OCI-M2 (cell line): ENCODE results near the gene ANO8.
"Not testable (repeated sequence)": the region's sequence is repeated elsewhere in the genome, so short reads cannot be mapped to it uniquely, and the experiment has no call there.

Experiments used
- DNase-seq: peaks from one replicate; lab custom pipeline; 2025; ENCODE audit not compliant: unreplicated experiment; lab: John Stamatoyannopoulos, UW

ANO8 gene

DNA sequence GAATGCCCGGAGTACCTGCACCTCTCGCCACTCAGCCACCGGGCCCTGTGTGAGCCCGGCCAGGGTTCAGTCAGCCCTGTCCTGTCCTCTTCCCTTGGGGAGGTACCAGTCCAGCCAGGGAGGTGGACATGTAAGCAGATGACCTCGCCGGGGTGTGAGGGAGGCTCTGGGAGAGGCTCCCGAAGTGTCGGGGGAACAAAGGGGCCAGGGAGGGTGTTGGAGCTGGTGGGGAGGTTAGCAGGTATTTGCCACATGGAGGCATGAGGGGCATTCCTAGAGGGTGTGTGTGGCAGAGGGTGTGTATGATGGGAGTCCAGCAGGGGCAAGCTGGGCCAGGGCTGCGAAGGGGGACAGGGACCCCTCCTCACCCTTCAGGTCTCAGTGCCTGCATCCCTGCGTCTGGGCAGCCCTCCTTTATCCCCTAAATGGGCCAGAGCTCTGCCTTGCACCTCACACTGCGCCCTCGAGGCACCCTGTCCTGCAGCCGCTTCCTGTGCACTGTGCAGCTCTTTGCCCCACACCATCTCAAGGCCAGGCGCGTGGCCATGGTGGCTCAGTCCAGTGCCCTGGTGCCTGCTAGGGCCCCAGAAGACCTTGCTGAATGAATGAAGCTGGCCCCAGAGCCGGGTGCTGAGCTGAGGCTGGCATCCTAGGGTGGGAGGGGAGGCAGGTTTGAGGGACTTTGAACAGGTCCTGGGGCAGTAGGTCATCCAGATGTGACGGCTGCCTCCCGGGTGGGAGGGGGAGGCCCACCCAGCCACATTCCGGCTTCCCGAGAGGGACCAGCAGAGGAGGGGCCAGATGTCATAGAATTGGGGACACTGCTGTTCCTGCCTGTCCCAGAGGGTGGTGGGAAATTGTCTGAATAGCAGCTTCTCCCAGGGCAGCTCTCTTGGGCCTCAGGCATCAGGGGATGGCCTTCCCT, 22.2 kb downstream of the ANO8 start:
- no peak for DNase-seq

DNA sequence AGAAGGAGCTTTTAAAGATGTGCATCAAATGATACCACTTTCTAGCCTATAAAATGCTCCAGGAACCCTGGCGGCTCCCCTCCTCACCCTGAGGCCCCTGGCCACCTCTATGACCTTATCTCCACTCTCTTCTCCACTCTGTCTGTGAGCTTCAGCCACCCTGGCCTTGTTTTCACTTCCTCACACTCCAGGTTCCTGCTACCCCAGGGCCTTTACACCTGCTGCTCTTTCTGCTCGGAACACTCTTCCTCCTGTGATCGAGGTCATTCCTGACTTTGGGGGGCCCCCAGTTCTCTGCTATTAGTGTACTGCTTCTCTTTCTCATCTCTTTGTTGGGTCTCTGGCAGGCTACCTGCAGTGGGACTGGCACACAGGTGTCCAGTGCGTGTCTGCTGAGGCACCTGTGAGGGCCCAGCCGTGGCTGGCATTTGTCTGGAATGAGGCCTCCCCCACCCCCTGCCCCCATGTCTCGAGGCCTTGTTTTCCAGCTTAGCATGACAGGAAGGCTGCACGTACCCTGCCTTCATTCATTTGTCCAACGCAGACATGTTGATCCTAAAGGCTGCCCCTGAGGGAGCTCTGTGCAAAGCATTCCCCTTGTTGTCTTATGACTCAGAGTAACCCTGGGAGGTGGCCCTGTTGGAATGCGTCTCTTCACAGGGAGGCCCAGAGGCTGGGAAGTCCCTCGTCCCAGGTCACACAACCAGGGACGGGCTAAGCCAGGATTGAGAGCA, 23.0 kb downstream of the ANO8 start:
- no peak for DNase-seq

DNA sequence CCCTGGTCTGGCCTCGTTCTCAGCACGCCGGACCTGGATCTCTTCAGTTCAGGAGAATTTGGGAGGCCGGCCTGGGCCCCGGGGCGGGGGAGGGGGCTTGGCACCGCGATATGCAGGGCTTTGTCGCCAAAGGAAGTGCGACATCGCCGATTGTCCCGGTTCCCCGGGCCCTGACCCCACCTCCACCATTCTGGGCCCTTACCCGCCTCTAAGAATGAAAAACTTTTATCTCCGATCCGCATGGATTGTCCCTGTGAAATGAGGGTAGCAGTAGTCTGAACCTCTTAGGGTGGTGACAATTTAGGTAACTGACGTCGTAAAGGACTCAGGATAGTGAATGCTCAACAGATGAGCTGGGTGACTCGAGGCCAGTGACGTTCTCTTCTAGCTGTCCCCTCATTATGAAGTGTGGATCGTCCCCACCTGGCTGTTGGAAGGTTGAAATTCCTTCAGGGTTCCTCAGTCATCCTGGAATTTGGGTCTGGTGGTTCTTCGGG, 24.6 kb downstream of the ANO8 start:
- DNase-seq, result no peak

DNA sequence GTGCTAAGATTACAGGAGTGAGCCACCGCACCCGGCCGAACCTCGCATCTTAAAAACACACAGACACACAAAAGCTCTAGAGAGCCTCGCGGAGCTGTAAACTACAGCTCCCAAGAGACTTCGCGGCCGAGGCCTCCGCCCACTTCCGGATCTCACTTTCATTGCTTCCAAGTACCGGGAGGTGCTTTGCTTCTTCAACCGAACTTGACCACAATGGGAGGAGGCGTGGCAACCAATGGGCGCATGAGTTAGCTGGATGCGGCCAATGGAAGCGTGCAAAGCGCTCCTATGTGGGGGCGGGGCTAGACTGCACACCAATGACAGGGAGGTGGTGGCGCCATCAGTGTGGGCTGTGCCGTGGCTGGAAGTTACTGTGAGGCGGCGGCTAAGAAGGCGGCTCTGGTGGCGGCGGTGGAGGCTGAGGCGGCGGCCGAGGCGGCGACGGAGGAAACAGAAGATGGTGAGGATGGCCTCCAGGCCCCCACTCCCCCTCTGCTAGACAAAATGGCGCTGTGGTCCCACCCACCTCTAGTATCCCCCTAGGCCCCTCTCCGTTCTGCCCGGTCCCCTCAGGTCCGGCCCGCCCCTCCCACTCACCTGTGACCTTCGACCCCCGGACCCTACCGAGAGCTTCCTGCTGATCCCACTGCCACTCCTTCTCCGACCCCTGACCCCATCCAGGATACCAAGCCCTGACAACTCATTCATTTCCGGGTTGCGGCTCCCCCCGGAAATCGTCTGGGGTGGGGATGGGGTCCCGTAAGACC, 25.3 kb downstream of the ANO8 start, which contains the start of gene DDA1:
DDA1 (plus strand) TSS at position 366 of the 767 bp plus-strand sequence; CDS start at position 458, 92 bp downstream.
- DNase-seq, result peak; percentile 100

DNA sequence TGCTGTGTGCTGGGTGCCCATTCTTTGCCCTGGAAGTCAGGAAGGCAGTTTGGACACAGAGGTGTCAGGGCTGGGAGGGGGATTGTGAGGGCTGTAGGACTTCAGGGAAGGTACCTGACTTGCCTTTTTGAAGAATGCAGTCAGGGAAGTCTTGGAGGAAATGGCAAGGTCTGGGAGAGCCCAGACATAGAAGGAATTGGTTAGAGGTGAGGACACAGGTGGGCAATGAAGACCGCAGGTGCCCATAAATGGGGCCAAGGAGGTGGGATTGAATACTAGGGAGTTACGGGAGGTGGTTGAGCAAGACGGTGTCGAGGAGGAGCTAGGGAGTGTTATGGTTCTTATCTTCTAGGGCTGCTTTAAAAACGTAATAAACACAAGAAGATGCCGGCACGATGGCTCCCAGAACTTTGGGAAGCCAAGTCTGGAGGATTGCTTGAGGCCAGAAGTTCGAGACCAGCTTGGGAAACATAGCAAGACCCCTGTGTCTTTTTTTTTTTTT, 26.7 kb downstream of the ANO8 start:
- DNase-seq, result no peak

DNA sequence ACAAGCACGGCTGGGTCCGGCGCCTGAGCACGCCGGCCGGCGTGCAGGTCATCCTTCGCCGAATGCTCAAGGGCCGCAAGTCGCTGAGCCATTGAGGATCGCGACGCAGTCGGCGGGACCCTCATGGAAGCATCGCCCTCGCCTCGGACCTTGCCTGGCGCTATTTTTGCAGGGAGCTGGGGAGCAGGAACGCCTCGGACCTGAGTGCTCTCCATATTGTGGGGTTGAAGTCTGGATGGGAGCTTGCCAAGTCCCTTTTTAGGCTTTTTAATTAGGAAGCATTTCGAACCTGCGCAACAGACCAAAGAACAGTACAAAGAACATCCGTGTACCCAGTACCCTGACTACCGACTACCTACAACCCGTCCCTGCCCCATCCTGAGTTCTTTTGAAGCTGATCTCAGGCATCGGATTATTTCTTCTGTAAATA, 28.4 kb downstream of the ANO8 start:
- peak; percentile 79 for DNase-seq

DNA sequence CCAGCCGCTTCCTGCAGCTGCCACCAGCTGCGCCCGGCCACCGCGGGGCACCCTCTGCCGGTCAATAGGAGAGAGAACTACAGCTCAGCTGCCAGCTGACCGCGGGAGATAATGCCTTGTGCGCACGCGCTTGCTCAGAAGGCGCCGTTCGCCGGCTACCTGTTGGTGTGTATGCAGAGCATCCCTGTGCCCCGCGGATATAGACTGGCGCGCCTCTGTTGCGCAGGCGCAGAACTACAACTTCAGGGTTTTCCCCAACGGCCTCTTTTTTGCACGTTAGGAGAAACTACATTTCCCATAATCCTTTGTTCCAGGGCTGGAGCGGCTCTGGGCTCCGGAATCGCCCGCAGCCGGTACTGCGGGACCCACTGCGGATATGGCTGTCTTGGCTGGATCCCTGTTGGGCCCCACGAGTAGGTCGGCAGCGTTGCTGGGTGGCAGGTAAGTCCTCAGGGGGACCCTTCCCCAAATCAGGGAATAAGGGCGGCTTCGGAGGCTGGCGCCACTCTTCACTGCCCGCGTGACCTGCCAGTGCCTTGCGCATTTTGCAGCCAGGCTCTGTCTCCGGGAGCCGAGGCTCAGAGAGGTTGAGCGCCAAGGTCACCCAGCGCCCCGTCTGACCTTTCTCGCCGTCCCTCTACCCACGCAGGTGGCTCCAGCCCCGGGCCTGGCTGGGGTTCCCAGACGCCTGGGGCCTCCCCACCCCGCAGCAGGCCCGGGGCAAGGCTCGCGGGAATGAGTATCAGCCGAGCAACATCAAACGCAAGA, 29.0 kb downstream of the ANO8 start, which contains the start of gene MRPL34:
MRPL34 (plus strand) TSS at position 356 of the 768 bp plus-strand sequence; CDS start at position 377, 21 bp downstream.
- peak; percentile 99 for DNase-seq

DNA sequence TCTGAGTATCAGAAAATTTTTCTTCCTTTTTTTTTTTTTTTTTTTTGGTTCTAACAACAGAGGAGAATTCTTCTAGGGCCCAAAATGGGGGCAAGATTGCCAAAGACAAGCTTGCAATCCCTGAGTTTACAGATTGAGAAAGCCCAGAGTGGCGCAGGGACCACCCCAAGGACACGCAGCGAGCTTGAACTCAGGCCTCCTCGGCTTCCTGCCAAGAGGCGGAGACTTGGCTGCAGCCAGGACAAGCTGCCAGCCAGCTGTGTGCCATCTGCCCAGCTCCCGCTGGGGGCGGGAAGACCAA, 29.5 kb downstream of the ANO8 start:
- no peak for DNase-seq

DNA sequence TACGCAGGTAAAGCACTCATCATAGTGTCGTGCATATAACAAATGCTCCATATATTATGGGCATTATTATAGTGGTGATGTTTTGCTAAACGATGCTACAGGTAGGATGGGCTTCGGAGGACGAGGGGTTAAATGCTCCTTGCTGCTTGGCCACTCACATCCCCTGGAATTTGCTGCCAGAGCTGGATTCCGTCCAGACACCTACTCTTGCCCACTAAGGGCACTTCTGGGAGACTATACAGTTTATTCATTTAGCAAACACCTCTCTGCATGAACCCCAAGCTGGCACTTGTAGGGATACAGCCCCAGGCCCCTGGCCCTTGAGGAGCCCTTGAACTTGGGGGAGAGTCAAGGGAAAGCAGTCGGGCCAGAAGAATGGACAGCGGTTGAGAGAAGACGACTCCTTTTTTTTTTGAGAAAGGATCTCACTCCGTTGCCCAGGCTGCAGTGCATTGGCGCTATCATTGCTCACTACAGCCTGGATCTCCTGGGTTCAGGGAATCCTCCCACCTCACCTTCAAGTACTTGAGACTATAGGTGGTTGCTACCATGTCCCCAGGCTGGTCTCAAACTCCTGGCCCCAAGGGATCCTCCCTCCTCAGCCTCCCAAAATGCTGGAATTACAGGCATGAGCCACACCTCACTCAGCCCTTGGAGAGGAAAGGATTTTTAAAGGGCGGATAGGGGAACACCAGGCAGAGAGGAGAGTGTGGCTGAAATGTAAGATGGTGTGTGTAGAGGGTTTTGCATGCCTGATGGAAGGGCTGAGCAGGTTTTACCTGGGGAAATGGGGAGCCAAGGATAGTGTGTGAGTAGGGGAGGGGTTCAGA, 30.1 kb downstream of the ANO8 start:
- no peak for DNase-seq

DNA sequence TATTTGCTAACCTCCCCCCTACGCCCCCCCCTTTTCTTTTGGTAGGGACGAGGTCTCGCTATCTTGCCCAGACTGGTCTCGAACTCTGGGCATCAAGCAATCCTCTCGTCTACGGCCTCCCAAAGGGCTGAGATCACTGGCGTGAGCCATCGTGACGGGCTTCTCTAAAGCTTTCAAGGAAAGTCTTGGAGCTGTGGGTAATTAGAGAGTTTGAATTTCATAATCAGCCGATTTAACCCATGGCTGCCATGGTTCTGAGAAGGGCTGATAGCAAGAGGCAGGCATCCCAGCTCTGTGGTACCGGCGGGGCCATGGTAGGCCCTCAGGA, 30.8 kb downstream of the ANO8 start:
- no peak for DNase-seq

DNA sequence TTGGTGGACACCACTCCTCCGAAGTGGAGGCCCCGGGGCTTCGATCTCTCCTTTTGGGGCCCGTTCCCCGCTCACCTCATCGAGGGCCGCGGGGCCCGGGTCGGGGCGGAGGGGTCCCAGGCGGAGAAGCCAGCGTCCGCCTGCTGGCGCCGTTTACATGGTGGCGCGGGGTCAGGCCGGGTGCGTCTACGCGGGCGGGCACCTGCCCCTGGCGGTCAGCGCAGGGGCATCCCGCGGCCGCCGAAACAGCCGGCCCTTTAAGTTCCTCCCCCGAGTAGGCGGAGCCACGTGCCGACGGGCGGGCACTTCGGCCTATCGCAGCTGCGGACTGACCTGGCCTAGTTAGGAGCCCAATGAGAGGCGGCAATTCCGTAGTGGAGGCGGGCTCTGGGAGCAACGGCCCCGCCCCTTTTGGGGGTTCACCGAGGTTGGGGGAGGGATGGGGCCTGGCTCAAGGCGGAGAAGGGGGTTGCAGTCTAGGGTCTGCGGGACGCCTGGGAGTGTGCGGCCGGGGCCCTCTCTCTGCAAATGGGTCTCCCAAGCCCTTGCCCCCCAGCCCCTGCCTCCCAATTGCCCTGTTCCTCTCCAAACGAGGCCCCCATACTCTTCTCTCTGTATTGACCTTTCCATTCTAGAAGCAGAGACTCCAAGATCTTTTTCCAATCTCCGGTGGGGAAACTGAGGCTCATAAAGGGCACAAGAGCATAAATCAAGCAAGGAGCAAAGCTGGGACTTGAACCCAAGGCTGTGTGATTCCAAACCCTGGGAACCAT, 31.3 kb downstream of the ANO8 start, which contains the start of gene ABHD8:
ABHD8 (minus strand) TSS at position 259 of the 773 bp plus-strand sequence. CDS start 1,809 bp downstream, outside the sequence.
- no peak for DNase-seq

DNA sequence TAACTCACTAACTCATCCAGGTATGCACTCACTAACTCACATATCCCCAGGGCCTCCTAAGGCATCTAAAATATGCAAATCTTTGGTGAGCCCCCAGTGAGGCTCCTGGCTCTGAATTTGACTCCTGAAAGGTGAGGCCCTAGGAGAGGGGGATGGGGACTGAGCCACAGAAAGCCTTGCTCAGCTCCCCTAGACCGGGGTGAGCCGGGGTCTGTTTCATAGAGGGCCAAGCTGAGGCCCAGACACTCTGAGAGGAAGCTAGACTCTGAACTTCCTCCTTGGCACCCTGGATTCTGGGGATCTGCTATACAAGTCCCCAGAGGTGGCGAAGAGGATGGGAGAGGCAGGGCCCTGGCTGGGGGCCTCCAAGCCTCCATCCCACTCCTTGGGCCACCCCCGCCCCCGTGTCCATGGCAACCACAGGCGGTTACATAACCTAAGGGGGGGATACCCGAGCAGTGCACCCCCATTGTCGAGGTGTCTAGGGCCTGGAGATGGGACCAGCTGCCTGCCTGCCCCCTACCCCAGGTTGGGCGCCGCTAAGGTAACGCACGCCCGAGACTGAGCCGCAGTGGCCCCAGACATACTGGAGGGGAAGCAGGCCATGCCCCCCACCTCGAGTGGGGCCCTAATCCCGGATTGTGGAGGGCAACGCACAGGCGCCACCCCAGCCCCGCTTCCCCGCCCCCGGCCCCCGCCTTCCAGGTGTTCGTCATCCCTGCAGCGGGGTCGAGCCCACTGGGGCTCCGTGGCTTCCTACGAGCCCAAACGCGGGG, 32.1 kb downstream of the ANO8 start:
- no peak for DNase-seq

DNA sequence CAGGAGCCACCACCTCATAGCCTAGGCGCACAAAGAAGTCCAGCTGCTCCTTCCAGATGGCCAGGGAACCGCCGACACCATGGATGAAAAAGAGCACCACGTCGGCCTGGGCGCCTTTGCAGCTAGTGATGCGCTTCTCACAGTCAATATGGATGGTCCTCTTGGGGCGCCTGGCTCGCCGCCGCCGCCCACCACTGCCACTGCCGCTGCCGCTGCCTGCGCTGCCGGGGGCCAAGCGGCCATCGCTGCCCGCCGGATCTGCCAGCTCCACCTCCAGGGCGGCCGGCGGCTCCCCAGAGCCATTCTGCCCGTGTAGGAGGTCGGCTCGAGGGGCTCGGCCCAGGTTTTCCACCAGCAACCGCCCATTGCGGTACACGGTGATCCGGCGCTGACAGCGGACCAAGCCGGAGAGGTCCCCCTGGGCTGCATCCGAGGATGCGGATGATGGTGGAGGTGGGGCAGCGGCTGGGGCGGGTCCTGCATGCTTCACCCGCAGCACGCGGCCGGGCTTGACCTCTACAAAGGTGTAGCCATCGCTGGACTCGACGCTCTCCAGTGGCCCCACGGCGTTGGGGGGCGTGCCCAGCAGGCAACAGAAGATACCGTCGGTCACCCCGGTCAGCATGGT, 33.5 kb downstream of the ANO8 start:
- DNase-seq, result no peak

DNA sequence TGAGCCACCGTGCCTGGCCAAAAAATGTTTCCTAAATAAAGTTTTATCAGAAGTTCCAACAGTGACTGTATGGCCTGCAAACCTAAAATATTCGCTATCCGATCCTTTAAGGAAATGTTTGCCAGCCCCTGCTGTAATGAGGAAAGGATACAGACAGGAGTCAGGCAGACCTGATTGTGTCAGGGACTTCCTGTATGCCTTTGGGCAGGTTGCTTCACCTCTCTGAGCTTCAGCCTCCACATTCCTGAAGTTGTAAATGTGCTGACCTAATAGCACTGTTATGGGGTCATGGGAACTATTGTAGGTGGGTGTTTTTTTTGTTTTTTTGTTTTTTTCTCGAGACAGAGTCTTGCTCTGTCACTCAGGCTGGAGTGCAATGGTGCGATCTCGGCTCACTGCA, 37.7 kb downstream of the ANO8 start:
- no peak for DNase-seq

DNA sequence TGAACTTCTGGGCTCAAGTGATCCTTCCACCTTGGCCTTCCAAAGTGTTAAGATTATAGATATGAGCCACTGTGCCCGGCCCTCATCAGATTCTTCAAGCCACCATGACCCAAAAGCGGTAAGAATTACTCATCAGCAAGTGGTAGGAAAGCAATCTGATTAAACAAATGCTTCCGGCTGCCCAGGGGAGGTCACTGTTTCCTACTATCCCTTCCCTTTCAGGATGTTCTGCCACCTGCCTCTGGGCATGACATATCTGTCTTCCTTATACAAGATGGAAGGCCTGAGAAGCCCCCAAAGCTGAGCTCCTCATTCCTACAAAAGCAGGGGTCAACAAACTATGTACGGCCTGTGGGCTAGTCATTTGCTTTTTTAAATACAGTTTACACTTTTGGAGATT, 38.4 kb downstream of the ANO8 start:
- DNase-seq, result no peak

DNA sequence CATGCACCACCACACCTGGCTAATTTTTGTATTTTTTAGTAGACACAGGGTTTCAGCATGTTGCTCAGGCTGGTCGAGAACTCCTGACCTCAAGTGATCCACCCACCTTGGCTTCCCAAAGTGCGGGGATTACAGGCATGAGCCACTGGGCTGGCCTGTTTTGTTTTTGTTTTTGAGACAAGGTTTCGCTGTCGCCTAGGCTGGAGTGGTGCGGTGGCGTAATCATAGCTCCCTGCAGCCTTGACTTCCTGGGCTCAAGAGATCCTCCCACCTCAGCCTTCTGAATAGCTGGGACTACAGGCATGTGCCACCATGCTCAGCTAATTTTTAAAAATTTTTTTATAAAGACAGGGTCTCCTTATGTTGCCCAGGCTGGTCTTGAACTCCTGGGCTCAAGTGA, 39.1 kb downstream of the ANO8 start:
- not testable (repeated sequence) for DNase-seq
